ENCODE data around the gene NSMF.
"Not testable (repeated sequence)": the region's sequence is repeated elsewhere in the genome, so short reads cannot be mapped to it uniquely, and the experiment has no call there.

The NSMF gene

GRCh38 chr9:137475666-137476065 lies 16.5 kb upstream of the NSMF start:
- DNase-seq (ENCODE audit: low read depth in 3 of 3): no peak

- no peak for DNase-seq (ENCODE audit: low read depth in 3 of 3)
Observed at GRCh38 chr9:137474271-137474670, 15.1 kb upstream of the NSMF start.

GRCh38 chr9:137470785-137471184 lies 11.7 kb upstream of the NSMF start:
- no peak for DNase-seq (ENCODE audit: low read depth in 3 of 3)

GRCh38 chr9:137467896-137468295 lies 8.8 kb upstream of the NSMF start:
- DNase-seq (ENCODE audit: low read depth in 3 of 3): no peak

GRCh38 chr9:137467161-137467581 lies 8.0 kb upstream of the NSMF start:
- no peak for DNase-seq (ENCODE audit: low read depth in 3 of 3)

GRCh38 chr9:137466389-137467085 lies 7.4 kb upstream of the NSMF start:
- not testable (repeated sequence) for DNase-seq (ENCODE audit: low read depth in 3 of 3)

GRCh38 chr9:137465720-137466388 lies 6.7 kb upstream of the NSMF start:
- DNase-seq (ENCODE audit: low read depth in 3 of 3): no peak

- DNase-seq (ENCODE audit: low read depth in 3 of 3): no peak
Observed at GRCh38 chr9:137465000-137465719, 6.0 kb upstream of the NSMF start.

GRCh38 chr9:137464291-137464999 lies 5.3 kb upstream of the NSMF start:
- no peak for DNase-seq (ENCODE audit: low read depth in 3 of 3)

GRCh38 chr9:137463931-137464290 lies 4.8 kb upstream of the NSMF start:
- DNase-seq (ENCODE audit: low read depth in 3 of 3): no peak

- no peak for DNase-seq (ENCODE audit: low read depth in 3 of 3)
Observed at GRCh38 chr9:137462986-137463930, 4.1 kb upstream of the NSMF start.

GRCh38 chr9:137462396-137462985 lies 3.4 kb upstream of the NSMF start:
- DNase-seq (ENCODE audit: low read depth in 3 of 3): no peak

GRCh38 chr9:137461663-137462395 lies 2.7 kb upstream of the NSMF start:
- DNase-seq (ENCODE audit: low read depth in 3 of 3): peak; percentile 64 to 77 (median 70)

GRCh38 chr9:137461316-137461662 lies 2.2 kb upstream of the NSMF start:
- no peak for DNase-seq (ENCODE audit: low read depth in 3 of 3)

- no peak for DNase-seq (ENCODE audit: low read depth in 3 of 3)
Observed at GRCh38 chr9:137460363-137461315, 1.5 kb upstream of the NSMF start.

- no peak for DNase-seq (ENCODE audit: low read depth in 3 of 3)
Observed at GRCh38 chr9:137459601-137460362, 648 bp upstream of the NSMF start.

- no peak for DNase-seq (ENCODE audit: low read depth in 3 of 3)
Observed at GRCh38 chr9:137458194-137459151, 661 bp downstream of the NSMF start.

All from stimulated activated CD4-positive, alpha-beta T cell treated with anti-CD3 and anti-CD28 coated beads, TNF-alpha, amount 100 ng/mL, for 48 hours (primary cell).